ENCODE data around the gene AGRN.

AGRN gene

DNA sequence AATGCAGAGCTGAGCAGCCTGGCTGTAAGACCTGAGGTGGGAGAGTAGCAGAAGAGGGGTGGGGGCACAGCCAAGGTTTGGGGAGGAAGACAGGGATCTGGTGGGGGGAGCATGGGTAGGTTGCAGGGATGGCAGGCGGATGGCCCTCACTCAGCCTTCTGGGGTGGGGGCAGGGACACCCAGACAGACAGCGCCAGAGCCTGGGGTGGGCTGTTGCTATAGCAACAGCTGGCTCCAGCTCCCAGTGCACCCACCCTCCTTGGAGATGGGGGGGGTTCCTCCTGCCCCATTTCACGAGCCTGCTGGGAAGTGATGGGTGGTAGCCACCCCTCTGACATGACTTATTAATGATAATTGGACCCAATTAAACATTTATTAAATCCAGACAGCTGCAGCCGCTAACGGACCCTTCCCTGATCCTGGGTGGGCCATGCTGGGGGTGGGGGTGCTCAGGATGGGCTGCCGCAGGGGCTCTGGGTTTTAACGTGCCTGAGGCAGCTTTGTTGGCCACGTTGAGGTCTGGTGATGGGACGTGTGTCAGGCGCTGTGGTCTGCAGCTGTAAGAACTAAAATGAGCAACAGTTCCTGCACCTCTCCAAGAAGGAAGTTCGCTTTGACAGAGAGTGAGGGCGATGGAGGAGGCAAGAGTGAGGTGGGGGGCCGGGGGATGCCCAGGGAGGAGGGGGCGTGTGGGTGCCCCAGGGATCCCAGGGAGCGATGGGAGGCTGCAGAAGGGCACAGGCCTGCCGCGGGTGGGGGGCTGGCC lies 19.4 kb downstream of the AGRN start:
- Histone ChIP-seq H3K4me3 (IDR thresholded peaks at IDR 0.05; ENCODE audit: insufficient read depth, low read depth, low read length) (no peak overlapping the region), H3K4me2 (no peak overlapping the region), H3K4me1 (ENCODE audit: low read depth, poor library complexity, severe bottlenecking) (peaks cover 6% of the 10 kb centered on the region), H3K36me3 (ENCODE audit: insufficient read depth) (no peaks in the 10 kb centered on the region), H3K27ac (no peak overlapping the region), H3K9ac (no peak overlapping the region), H3K79me2 (ENCODE audit: insufficient read depth, low read depth) (no peaks in the 10 kb centered on the region), H2AFZ (ENCODE audit: low read depth) (no peak overlapping the region), H3K27me3 (ENCODE audit: insufficient read depth, low read depth) (peaks cover 57% of the 10 kb centered on the region), H4K20me1 (ENCODE audit: insufficient read depth) (no peaks in the 10 kb centered on the region)
- TF ChIP-seq, protein P1, sequence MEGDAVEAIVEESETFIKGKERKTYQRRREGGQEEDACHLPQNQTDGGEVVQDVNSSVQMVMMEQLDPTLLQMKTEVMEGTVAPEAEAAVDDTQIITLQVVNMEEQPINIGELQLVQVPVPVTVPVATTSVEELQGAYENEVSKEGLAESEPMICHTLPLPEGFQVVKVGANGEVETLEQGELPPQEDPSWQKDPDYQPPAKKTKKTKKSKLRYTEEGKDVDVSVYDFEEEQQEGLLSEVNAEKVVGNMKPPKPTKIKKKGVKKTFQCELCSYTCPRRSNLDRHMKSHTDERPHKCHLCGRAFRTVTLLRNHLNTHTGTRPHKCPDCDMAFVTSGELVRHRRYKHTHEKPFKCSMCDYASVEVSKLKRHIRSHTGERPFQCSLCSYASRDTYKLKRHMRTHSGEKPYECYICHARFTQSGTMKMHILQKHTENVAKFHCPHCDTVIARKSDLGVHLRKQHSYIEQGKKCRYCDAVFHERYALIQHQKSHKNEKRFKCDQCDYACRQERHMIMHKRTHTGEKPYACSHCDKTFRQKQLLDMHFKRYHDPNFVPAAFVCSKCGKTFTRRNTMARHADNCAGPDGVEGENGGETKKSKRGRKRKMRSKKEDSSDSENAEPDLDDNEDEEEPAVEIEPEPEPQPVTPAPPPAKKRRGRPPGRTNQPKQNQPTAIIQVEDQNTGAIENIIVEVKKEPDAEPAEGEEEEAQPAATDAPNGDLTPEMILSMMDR (conservative IDR thresholded peaks at IDR 0.05; ENCODE audit: low read depth, low read length) = no peak

DNA sequence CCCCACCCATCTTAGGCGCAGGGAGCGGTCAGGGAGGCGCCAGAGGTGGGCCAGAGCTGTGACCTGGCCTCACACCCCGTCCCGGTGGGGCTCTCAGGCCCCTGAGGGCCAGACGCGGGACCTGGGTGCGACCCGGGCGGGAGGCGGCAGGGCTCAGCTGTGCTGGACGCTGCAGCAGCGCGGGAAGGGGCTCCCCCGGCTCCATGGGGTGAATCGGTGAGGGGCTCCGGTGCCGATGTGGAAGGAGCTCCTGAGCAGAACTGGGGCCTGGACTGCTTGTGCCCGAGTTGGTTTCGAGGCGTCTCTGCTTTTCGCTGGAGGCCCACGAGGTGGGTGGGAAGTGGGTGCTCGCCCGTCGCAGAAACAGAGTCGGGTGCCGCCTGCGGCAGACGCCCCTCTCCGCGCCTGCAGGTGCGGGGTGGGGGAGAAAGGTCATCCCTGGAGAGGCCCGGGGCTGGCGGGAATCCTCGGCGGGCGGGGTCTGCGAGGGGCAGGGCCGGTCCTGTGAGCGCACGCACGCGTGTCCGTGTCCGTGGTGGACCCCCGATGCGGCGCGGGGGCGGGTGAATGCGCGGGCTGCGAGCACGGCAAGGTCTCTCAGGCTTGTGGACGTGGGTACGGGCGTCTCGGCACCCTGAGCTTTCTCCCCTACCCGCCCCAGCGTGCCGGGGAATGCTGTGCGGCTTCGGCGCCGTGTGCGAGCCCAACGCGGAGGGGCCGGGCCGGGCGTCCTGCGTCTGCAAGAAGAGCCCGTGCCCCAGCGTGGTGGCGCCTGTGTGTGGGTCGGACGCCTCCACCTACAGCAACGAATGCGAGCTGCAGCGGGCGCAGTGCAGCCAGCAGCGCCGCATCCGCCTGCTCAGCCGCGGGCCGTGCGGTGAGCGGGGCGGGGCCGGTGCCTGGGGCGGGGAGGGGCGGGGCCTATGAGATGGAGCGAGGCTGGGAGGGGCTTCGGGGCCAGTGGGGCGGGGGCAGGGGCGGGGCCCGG lies 20.4 kb downstream of the AGRN start:
- H3K4me3 ChIP-seq (IDR thresholded peaks at IDR 0.05; ENCODE audit: insufficient read depth, low read depth, low read length) = no peak overlapping the region

DNA sequence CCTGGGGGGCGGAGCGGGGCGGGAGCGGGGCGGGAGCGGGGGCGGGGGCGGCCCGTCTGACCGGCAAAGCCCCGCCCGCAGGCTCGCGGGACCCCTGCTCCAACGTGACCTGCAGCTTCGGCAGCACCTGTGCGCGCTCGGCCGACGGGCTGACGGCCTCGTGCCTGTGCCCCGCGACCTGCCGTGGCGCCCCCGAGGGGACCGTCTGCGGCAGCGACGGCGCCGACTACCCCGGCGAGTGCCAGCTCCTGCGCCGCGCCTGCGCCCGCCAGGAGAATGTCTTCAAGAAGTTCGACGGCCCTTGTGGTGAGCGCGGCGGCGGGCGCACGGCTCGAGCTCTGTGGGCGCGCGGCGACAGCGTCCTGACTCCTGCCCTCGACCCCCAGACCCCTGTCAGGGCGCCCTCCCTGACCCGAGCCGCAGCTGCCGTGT lies 21.2 kb downstream of the AGRN start:
- H3K9ac ChIP-seq = no peak overlapping the region
- H3K36me3 ChIP-seq (ENCODE audit: insufficient read depth) = no peaks in the 10 kb centered on the region
- no peaks in the 10 kb centered on the region for H3K79me2 ChIP-seq (ENCODE audit: insufficient read depth, low read depth)
- peaks cover 43% of the 10 kb centered on the region for H3K27me3 ChIP-seq (ENCODE audit: insufficient read depth, low read depth)
- no peak overlapping the region for H2AFZ ChIP-seq (ENCODE audit: low read depth)
- H3K4me2 ChIP-seq = no peak overlapping the region
- H3K4me3 ChIP-seq (IDR thresholded peaks at IDR 0.05; ENCODE audit: insufficient read depth, low read depth, low read length) = no peak overlapping the region
- no peaks in the 10 kb centered on the region for H4K20me1 ChIP-seq (ENCODE audit: insufficient read depth)
- H3K4me1 ChIP-seq (ENCODE audit: low read depth, poor library complexity, severe bottlenecking) = peaks cover 6% of the 10 kb centered on the region
- H3K27ac ChIP-seq = no peak overlapping the region
- TF ChIP-seq, protein P1 (conservative IDR thresholded peaks at IDR 0.05; ENCODE audit: low read depth, low read length) = no peak

More for the DNA sequence above, 20.4 kb downstream of the AGRN start:
- H3K27me3 ChIP-seq (ENCODE audit: insufficient read depth, low read depth) = peaks cover 51% of the 10 kb centered on the region
- no peaks in the 10 kb centered on the region for H4K20me1 ChIP-seq (ENCODE audit: insufficient read depth)
- peaks cover 6% of the 10 kb centered on the region for H3K4me1 ChIP-seq (ENCODE audit: low read depth, poor library complexity, severe bottlenecking)
- no peak overlapping the region for H3K4me2 ChIP-seq
- H3K79me2 ChIP-seq (ENCODE audit: insufficient read depth, low read depth) = no peaks in the 10 kb centered on the region
- TF ChIP-seq, protein P1 (conservative IDR thresholded peaks at IDR 0.05; ENCODE audit: low read depth, low read length) = no peak
- no peak overlapping the region for H3K9ac ChIP-seq
- no peak overlapping the region for H3K27ac ChIP-seq
- no peaks in the 10 kb centered on the region for H3K36me3 ChIP-seq (ENCODE audit: insufficient read depth)
- H2AFZ ChIP-seq (ENCODE audit: low read depth) = no peak overlapping the region

DNA sequence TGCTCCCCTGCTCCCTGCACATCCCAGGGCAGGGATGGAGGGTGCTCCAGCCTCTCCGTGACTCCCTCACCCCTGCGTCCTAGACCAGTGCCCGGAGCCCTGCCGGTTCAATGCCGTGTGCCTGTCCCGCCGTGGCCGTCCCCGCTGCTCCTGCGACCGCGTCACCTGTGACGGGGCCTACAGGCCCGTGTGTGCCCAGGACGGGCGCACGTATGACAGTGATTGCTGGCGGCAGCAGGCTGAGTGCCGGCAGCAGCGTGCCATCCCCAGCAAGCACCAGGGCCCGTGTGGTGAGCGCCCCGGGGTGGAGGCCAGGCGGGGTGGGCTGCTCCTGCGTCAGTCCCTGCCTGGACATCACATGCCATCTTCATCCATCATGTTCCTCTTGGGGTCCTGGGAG lies 22.0 kb downstream of the AGRN start:
- Histone ChIP-seq H3K27me3 (ENCODE audit: insufficient read depth, low read depth) (peaks cover 38% of the 10 kb centered on the region), H3K79me2 (ENCODE audit: insufficient read depth, low read depth) (no peaks in the 10 kb centered on the region), H3K9ac (no peak overlapping the region), H3K36me3 (ENCODE audit: insufficient read depth) (no peaks in the 10 kb centered on the region), H3K4me1 (ENCODE audit: low read depth, poor library complexity, severe bottlenecking) (peaks cover 6% of the 10 kb centered on the region), H3K4me2 (no peak overlapping the region), H2AFZ (ENCODE audit: low read depth) (no peak overlapping the region), H3K4me3 (IDR thresholded peaks at IDR 0.05; ENCODE audit: insufficient read depth, low read depth, low read length) (no peak overlapping the region), H4K20me1 (ENCODE audit: insufficient read depth) (no peaks in the 10 kb centered on the region), H3K27ac (no peak overlapping the region)
- TF ChIP-seq, protein P1 (conservative IDR thresholded peaks at IDR 0.05; ENCODE audit: low read depth, low read length) = no peak
